Mesothelial cell of epicardium (in vitro differentiated cells): ENCODE measurements around the gene CDC42. TPM values are rescaled to one million over a fixed set of nuclear protein-coding genes. Genes with fewer than 3 reads are reported as not detected.

ENCODE experiments used
- DNase-seq, 2 experiments: peaks; one replicate each; pipeline ENCODE4 v3.0.0; 2021; ENCODE audit warnings: low spot score in 2 of 2; ENCODE audit not compliant: unreplicated experiment in 2 of 2
- H3K27ac Mint-ChIP-seq: 2 replicates; pipeline ENCODE4 v1.8.0; 2021; ENCODE audit warnings: mixed read lengths
- H3K27me3 Mint-ChIP-seq: 2 replicates; pipeline ENCODE4 v1.8.0; 2021; ENCODE audit warnings: low read depth, mixed read lengths
- H3K36me3 Mint-ChIP-seq: 2 replicates; pipeline ENCODE4 v1.8.0; 2021; ENCODE audit warnings: mixed read lengths
- H3K4me1 Mint-ChIP-seq: 2 replicates; pipeline ENCODE4 v1.8.0; 2021; ENCODE audit warnings: mixed read lengths
- H3K4me3 Mint-ChIP-seq: 2 replicates; pipeline ENCODE4 v1.8.0; 2021; ENCODE audit warnings: mild to moderate bottlenecking, moderate library complexity, mixed read lengths
- H3K9me3 Mint-ChIP-seq: 2 replicates; pipeline ENCODE4 v1.8.0; 2021; ENCODE audit warnings: mixed read lengths
- total RNA-seq: library from RNA; stranded (reverse); gene quantifications from 3 replicates; pipeline ENCODE4 v1.2.1, GENCODE V29; 2021
- TF ChIP-seq, protein P1 (sequence below): fragments of 200-600 bp; sonication (generic); IDR thresholded peaks from one replicate; pipeline ENCODE4 v1.5.0; 2021; ENCODE audit warnings: antibody characterized with exemption; ENCODE audit not compliant: unreplicated experiment

CDC42 gene
- total RNA-seq, 1 donor from 2014 or later, result 244 TPM

DNA sequence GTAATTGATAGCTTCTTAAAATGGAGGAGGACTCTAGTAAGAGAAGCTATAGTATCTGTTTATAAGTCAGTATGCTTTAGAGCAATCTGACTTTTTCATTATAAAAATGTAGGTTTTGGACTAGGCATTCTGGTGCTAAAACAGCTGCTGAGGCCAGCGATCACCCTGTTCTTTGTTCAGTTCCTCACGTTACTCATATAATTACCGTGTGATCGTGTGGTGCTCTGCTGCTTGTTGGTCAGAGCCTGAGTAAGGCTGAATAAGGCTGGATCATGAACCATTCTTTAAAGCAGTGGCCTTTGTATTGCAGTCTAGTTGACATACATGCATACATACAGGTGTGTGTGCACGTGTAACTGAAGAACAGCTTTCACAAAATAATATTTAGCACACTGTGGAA is 25.2 kb downstream of the CDC42 start:
- Mint-ChIP-seq H3K4me1 (peaks cover 42% of the 10 kb centered on the region), H3K4me3 (no peak overlapping the region), H3K36me3 (peaks cover 23% of the 10 kb centered on the region)

DNA sequence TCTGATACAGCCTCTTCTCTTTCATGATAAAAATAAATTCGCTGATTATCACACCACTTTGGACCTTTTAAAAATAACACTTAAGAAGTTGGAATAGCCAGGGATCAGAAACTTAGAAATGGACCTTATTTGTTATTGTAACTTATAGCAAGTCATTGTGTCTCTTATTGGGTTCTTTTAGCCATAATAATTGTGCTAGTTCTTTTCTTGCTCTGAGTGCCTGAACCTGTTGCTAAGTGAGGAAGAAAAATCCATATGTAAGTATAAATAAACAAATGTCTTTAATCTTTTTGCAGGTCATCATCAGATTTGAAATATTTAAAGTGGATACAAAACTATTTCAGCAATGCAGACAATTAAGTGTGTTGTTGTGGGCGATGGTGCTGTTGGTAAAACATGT is 25.6 kb downstream of the CDC42 start:
- H3K4me1 Mint-ChIP-seq, result peaks cover 42% of the 10 kb centered on the region
- TF ChIP-seq, protein P1, sequence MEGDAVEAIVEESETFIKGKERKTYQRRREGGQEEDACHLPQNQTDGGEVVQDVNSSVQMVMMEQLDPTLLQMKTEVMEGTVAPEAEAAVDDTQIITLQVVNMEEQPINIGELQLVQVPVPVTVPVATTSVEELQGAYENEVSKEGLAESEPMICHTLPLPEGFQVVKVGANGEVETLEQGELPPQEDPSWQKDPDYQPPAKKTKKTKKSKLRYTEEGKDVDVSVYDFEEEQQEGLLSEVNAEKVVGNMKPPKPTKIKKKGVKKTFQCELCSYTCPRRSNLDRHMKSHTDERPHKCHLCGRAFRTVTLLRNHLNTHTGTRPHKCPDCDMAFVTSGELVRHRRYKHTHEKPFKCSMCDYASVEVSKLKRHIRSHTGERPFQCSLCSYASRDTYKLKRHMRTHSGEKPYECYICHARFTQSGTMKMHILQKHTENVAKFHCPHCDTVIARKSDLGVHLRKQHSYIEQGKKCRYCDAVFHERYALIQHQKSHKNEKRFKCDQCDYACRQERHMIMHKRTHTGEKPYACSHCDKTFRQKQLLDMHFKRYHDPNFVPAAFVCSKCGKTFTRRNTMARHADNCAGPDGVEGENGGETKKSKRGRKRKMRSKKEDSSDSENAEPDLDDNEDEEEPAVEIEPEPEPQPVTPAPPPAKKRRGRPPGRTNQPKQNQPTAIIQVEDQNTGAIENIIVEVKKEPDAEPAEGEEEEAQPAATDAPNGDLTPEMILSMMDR, result no peak
- peak overlapping the region; percentile 40 for H3K27ac Mint-ChIP-seq

More for the DNA sequence above, 25.2 kb downstream of the CDC42 start:
- Mint-ChIP-seq H3K9me3 (no peaks in the 10 kb centered on the region), H3K27me3 (no peaks in the 10 kb centered on the region), H3K27ac (peak overlapping the region; percentile 51)
- TF ChIP-seq, protein P1, result no peak
- DNase-seq, result no peak

DNA sequence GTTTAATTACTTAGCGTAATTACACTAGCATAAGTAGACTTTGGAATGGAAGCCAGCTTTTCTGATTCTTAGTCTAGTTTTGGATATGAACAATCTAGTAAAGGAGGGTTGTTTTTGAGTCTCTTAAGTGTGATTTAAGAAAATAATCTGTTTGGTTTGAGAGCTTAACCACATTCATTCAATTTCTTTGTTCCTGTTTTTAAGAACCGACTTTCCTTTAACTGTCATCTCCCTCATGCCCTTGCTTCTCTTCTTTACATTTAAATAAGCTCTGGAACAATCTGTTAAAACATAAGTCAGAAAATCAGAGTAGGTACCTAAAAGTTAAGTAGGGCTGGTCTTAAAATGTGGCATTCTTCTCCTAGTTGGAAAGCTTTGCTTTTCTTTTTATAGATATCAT is 27.7 kb downstream of the CDC42 start:
- TF ChIP-seq, protein P1, result no peak
- Mint-ChIP-seq H3K9me3 (peaks cover 2% of the 10 kb centered on the region), H3K27me3 (no peaks in the 10 kb centered on the region), H3K36me3 (peaks cover 36% of the 10 kb centered on the region), H3K27ac (no peak overlapping the region), H3K4me1 (peaks cover 27% of the 10 kb centered on the region), H3K4me3 (no peak overlapping the region)
- no peak for DNase-seq

More for the DNA sequence above, 25.6 kb downstream of the CDC42 start:
- Mint-ChIP-seq H3K27me3 (no peaks in the 10 kb centered on the region), H3K36me3 (peaks cover 23% of the 10 kb centered on the region), H3K9me3 (no peaks in the 10 kb centered on the region), H3K4me3 (no peak overlapping the region)
- DNase-seq, result no peak

DNA sequence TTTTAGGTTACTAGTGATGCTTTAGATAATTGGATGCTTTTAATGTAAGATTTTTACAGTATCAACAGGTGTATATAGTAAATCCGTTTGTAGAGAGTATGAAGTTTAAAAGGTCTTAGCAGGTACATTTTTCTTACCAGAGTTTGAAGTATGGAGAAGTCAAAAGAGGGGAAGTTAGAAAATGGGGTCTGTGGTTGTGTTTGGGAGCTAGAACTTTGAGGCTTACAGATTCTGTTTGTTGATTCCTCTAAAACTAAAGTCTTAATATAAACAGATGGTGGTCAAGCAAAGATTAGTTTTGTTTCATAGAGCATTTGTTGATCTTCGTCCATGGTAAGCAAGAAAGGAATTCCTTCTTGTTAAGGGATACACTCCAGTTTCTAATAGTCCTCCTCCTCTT is 35.8 kb downstream of the CDC42 start:
- peaks cover 29% of the 10 kb centered on the region for H3K36me3 Mint-ChIP-seq
- TF ChIP-seq, protein P1, result no peak
- H3K4me1 Mint-ChIP-seq, result peaks cover 35% of the 10 kb centered on the region
- H3K4me3 Mint-ChIP-seq, result no peak overlapping the region
- no peaks in the 10 kb centered on the region for H3K27me3 Mint-ChIP-seq
- no peak for DNase-seq
- H3K27ac Mint-ChIP-seq, result peak overlapping the region; percentile 73
- H3K9me3 Mint-ChIP-seq, result peaks cover 4% of the 10 kb centered on the region

DNA sequence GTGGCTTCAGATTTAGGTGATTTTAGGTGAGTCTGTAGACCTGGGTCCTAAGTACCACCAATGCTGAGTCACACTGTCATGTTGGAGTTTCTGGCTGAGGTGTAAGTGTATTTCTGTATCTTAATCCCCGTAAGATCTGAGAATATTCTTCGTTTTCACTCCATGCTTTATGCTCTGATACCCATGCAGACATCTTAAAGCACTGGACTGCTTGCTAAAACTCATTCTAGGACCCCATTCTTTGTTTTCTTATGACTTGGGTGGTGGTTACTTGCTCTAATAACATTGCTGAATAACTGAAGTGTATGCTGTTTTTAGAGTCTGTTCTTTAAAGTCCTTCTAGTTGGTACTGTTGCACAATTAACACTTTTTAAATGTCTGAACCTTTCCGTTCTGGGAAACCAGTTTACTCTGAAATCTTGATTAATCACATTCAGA is 36.6 kb downstream of the CDC42 start:
- H3K4me3 Mint-ChIP-seq, result no peak overlapping the region
- DNase-seq, result no peak
- H3K27ac Mint-ChIP-seq, result peak overlapping the region; percentile 72
- peaks cover 31% of the 10 kb centered on the region for H3K36me3 Mint-ChIP-seq
- peaks cover 35% of the 10 kb centered on the region for H3K4me1 Mint-ChIP-seq
- TF ChIP-seq, protein P1, result no peak
- no peaks in the 10 kb centered on the region for H3K27me3 Mint-ChIP-seq
- H3K9me3 Mint-ChIP-seq, result peaks cover 4% of the 10 kb centered on the region

DNA sequence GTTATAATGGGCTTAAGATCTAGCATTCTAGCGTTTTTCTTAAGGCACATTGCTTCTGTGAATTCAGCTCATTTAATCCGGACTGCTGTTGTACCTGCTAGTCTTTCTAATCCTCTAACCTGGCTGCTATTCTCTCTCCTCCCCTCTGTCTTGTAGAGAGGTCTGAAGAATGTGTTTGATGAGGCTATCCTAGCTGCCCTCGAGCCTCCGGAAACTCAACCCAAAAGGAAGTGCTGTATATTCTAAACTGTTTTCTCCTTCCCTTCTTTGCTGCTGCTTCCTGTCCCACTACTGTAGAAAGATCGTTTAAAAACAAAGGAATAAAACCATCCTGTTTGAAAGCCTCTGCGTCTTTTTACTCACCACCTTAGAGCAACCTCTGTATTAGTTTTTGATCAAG is 37.3 kb downstream of the CDC42 start:
- Mint-ChIP-seq H3K36me3 (peaks cover 29% of the 10 kb centered on the region), H3K4me3 (no peak overlapping the region), H3K4me1 (peaks cover 35% of the 10 kb centered on the region), H3K27ac (peak overlapping the region; percentile 47), H3K9me3 (peaks cover 4% of the 10 kb centered on the region), H3K27me3 (no peaks in the 10 kb centered on the region)
- no peak for DNase-seq
- TF ChIP-seq, protein P1, result no peak
